Measurements from ENCODE around the gene GLIS1.

GRCh38 chr1:53603431-53603830 lies 135.5 kb downstream of the GLIS1 start:
- TF ChIP-seq CTCF (IDR thresholded peaks at IDR 0.05 in 2 of 3, conservative IDR thresholded peaks at IDR 0.05 in 1 of 3; ENCODE audit: borderline replicate concordance in 1 of 3, insufficient read depth in 1 of 3, low read depth in 2 of 3, low read length in 2 of 3) (no peak), POLR2A (IDR thresholded peaks at IDR 0.05; ENCODE audit: borderline replicate concordance, extremely low read depth, insufficient read depth, insufficient read length) (no peak), ZBTB33 (IDR thresholded peaks at IDR 0.05; ENCODE audit: extremely low read depth, insufficient replicate concordance, low read length) (no peak), RAD21 (IDR thresholded peaks at IDR 0.05; ENCODE audit: low read depth) (no peak), EZH2 (IDR thresholded peaks at IDR 0.05) (no peak), REST (IDR thresholded peaks at IDR 0.05; ENCODE audit: low read depth) (no peak), POLR2AphosphoS5 (IDR thresholded peaks at IDR 0.05; ENCODE audit: low read depth, low read length) (no peak), ATF3 (IDR thresholded peaks at IDR 0.05) (no peak), ZFX (IDR thresholded peaks at IDR 0.05) (no peak), TCF7L2 (IDR thresholded peaks at IDR 0.05; ENCODE audit: borderline replicate concordance, extremely low read depth, insufficient read depth, insufficient read length) (no peak), EZH2phosphoT487 (IDR thresholded peaks at IDR 0.05; ENCODE audit: borderline replicate concordance) (no peak), JUND (IDR thresholded peaks at IDR 0.05) (no peak)
